NCI-H2029 treated with DMSO at 0.1 percent for 48 hours (cell line): ENCODE data around the gene MVB12B.

Source experiments
- DNase-seq: peaks from one replicate; lab custom pipeline; 2025; lab: John Stamatoyannopoulos, UW

Gene MVB12B

GRCh38 chr9:126331964-126332748 lies 5.5 kb downstream of the MVB12B start:
- no peak for DNase-seq

GRCh38 chr9:126334721-126335621 lies 8.3 kb downstream of the MVB12B start:
- no peak for DNase-seq

GRCh38 chr9:126335837-126336735 lies 9.5 kb downstream of the MVB12B start:
- no peak for DNase-seq

GRCh38 chr9:126336736-126337325 lies 10.2 kb downstream of the MVB12B start:
- no peak for DNase-seq

GRCh38 chr9:126337729-126338372 lies 11.2 kb downstream of the MVB12B start:
- DNase-seq: no peak

- no peak for DNase-seq
Measured at GRCh38 chr9:126338945-126339344, 12.3 kb downstream of the MVB12B start.

- no peak for DNase-seq
Measured at GRCh38 chr9:126341426-126341825, 14.8 kb downstream of the MVB12B start.

- DNase-seq: no peak
Measured at GRCh38 chr9:126341902-126342301, 15.3 kb downstream of the MVB12B start.

- DNase-seq: no peak
Measured at GRCh38 chr9:126342621-126343031, 16.0 kb downstream of the MVB12B start.

GRCh38 chr9:126343271-126343700 lies 16.7 kb downstream of the MVB12B start:
- no peak for DNase-seq

- DNase-seq: no peak
Measured at GRCh38 chr9:126346031-126346430, 19.4 kb downstream of the MVB12B start.

- DNase-seq: no peak
Measured at GRCh38 chr9:126347093-126347492, 20.5 kb downstream of the MVB12B start.

GRCh38 chr9:126347911-126348760 lies 21.5 kb downstream of the MVB12B start:
- DNase-seq: no peak

GRCh38 chr9:126348911-126349550 lies 22.4 kb downstream of the MVB12B start:
- DNase-seq: no peak

- no peak for DNase-seq
Measured at GRCh38 chr9:126354887-126355770, 28.5 kb downstream of the MVB12B start.

GRCh38 chr9:126357074-126357473 lies 30.4 kb downstream of the MVB12B start:
- peak; percentile 28 for DNase-seq

- DNase-seq: no peak
Measured at GRCh38 chr9:126360073-126360472, 33.4 kb downstream of the MVB12B start.

GRCh38 chr9:126361810-126362238 lies 35.2 kb downstream of the MVB12B start:
- no peak for DNase-seq
